G401 (cell line): ENCODE results near the gene CAMKMT. TPM values are rescaled to one million over a fixed set of nuclear protein-coding genes. Genes with fewer than 3 reads are reported as not detected.

ENCODE experiments used
- DNase-seq: peaks from one replicate; pipeline ENCODE4 v3.0.0-alpha.2; 2015; ENCODE audit warnings: low spot score
- in situ Hi-C: cut with HindIII; loops from 2 replicates; pipeline ENCODE4 v1.10.0; 2016; ENCODE audit warnings: low sequenced_read_pairs, mixed read lengths
- total RNA-seq: library from RNA; depleted of rRNA; stranded (reverse); fragments of >200 nt; shearing (Covaris generic); gene quantifications from 2 replicates; pipeline ENCODE4 v1.2.3, GENCODE V29; 2014

CAMKMT gene
- total RNA-seq, 1 experiment from 2014 or later: 1.6 TPM

GRCh38 chr2:44798139-44798659, 436.5 kb downstream of the CAMKMT start:
- DNase-seq: no peak
- in situ Hi-C loops: no loop called here

GRCh38 chr2:44799105-44799504, 437.4 kb downstream of the CAMKMT start:
- in situ Hi-C loops: no loop called here

GRCh38 chr2:44799754-44800153, 438.0 kb downstream of the CAMKMT start:
- DNase-seq: no peak
- in situ Hi-C loops: no loop called here

More at GRCh38 chr2:44799105-44799504, 437.4 kb downstream of the CAMKMT start:
- DNase-seq: no peak

GRCh38 chr2:44801289-44801840, 439.6 kb downstream of the CAMKMT start:
- in situ Hi-C loops: no loop called here
- no peak for DNase-seq

GRCh38 chr2:44801841-44802776, 440.4 kb downstream of the CAMKMT start:
- no peak for DNase-seq
- in situ Hi-C loops: no loop called here

- in situ Hi-C loops: no loop called here
- DNase-seq: no peak
Measured at GRCh38 chr2:44802777-44803424, 441.2 kb downstream of the CAMKMT start.

GRCh38 chr2:44804406-44805265, 442.9 kb downstream of the CAMKMT start:
- no peak for DNase-seq
- in situ Hi-C loops: no loop called here

- in situ Hi-C loops: no loop called here
- DNase-seq: no peak
Measured at GRCh38 chr2:44805401-44806235, 443.9 kb downstream of the CAMKMT start.

- DNase-seq: no peak
- in situ Hi-C loops: no loop called here
Measured at GRCh38 chr2:44807201-44808025, 445.7 kb downstream of the CAMKMT start.

- DNase-seq: no peak
- in situ Hi-C loops: no loop called here
Measured at GRCh38 chr2:44810892-44811530, 449.3 kb downstream of the CAMKMT start.

GRCh38 chr2:44813165-44813564, 451.4 kb downstream of the CAMKMT start:
- no peak for DNase-seq
- in situ Hi-C loops: no loop called here

- in situ Hi-C loops: no loop called here
- no peak for DNase-seq
Measured at GRCh38 chr2:44813658-44814057, 451.9 kb downstream of the CAMKMT start.

- in situ Hi-C loops: no loop called here
- no peak for DNase-seq
Measured at GRCh38 chr2:44817256-44817655, 455.5 kb downstream of the CAMKMT start.

- DNase-seq: no peak
- in situ Hi-C loops: no loop called here
Measured at GRCh38 chr2:44817673-44818335, 456.1 kb downstream of the CAMKMT start.

GRCh38 chr2:44819061-44819460, 457.3 kb downstream of the CAMKMT start:
- in situ Hi-C loops: no loop called here
- no peak for DNase-seq

- in situ Hi-C loops: loop anchor here (5.0 kb wide), 1 partner anchor 91 kb away; no protein-coding TSS in a partner anchor
- no peak for DNase-seq
Measured at GRCh38 chr2:44821500-44821899, 459.8 kb downstream of the CAMKMT start.
